GM19238 (cell line): ENCODE results near the gene MTCH2.
A peak's percentile ranks its signal among the peaks of the same experiment; 100 is the strongest.
"Not testable (repeated sequence)": the region's sequence is repeated elsewhere in the genome, so short reads cannot be mapped to it uniquely, and the experiment has no call there.

Experiments used
- DNase-seq: peaks from one replicate; pipeline ENCODE4 v3.0.0; 2011; ENCODE audit warnings: low spot score; ENCODE audit not compliant: insufficient read length

Gene MTCH2

DNA sequence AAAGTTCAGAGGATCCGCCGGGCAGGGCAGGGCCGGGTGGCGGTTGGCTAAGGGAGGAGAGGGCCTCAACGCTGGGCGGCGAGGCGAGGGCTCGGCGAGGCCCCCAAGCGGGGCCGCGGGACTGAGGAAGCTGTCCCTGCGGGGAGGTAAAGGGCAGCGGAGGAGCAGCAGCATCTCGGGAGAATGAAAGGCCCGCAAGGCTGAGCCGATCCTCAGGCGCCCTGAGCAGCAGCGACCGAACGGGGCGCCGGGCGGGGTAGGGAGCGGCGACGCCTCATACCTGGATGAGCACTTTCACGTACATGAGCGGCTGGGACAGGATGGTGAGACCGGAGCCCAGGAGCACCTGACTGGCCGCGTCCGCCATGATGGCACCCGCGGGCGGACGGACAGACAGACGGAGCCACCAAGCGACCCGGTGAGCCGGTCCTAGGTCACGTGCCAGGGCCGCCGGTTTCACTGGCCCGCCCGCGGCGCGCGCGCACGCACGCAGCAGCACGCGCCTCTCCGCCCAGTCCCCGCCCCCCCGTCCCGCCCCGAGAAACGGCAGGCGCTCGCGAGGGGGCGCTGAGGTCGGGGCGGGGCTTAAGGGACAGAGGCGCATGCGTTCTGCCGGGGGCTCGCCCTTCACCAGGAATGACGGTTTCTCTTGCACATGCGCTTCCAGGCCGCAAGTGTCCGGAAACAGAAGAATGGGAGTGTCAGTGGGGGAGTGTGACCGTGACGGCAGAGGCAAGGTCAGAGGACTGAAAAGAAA, at the start of gene MTCH2:
TSS of gene MTCH2 (minus strand) at position 461 of the 757 bp plus-strand sequence. CDS start at position 367, 94 bp downstream.
- peak; percentile 89 for DNase-seq

- no peak for DNase-seq
Measured at GRCh38 chr11:47691979-47692378, 49.6 kb upstream of the MTCH2 start.

DNA sequence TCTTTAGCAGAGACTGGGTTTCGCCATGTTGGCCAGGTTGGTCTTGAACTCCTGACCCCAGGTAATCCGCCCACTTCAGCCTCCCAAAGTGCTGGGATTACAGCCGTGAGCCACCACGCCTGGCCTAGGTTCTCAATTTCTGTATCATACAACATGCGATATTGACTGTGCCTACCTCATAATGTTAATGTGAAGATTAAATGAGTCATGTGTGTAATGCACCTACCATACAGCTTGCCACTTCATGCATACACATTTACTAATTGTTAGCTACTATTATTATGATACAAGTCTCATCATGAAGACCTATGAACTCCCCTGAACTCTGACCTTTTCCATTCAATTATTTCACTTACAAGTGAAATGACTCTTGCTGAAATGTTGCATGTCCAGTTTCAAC, 47.1 kb upstream of the MTCH2 start:
- no peak for DNase-seq

DNA sequence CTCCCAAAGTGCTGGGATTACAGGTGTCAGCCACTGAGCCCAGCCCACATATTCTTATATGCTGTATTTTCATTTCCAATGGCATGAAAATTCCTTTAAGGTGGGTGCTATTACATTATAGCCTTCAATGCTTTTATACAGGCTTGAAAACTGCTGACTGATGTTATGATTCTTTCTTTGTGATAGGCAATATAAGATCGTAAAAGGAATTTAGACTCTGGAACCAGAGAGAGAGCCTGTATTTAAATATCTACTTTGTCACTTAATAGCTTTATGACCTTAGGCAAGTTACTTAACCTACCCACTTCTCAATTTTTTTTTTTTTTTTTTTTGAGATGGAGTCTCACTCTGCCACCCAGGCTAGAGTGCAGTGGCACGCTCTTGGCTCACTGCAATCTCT, 46.6 kb upstream of the MTCH2 start:
- DNase-seq, result no peak

- DNase-seq, result no peak
Measured at GRCh38 chr11:47688111-47688510, 45.8 kb upstream of the MTCH2 start.

- not testable (repeated sequence) for DNase-seq
Measured at GRCh38 chr11:47686704-47687103, 44.3 kb upstream of the MTCH2 start.

GRCh38 chr11:47686151-47686550, 43.8 kb upstream of the MTCH2 start:
- no peak for DNase-seq

DNA sequence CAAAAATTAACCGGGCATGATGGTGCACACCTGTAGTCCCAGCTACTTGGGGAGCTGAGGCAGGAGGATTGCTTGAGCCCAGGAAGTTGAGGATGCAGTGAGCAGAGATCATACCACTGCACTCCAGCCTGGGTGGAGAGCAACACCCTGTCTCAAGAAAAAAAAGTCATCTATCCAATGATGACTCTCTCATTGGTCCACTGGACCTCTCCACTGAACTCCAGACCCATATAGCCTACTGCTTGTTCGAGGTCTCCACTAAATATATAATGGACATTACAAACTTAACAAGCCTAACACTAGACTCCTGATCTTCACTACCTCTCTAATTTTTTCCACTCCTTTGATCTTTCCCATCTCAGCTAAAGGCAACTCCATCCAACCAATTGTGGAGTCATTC, 33.5 kb upstream of the MTCH2 start:
- no peak for DNase-seq

- DNase-seq, result no peak
Measured at GRCh38 chr11:47672283-47672730, 29.9 kb upstream of the MTCH2 start.

- no peak for DNase-seq
Measured at GRCh38 chr11:47669856-47670255, 27.5 kb upstream of the MTCH2 start.

- no peak for DNase-seq
Measured at GRCh38 chr11:47668665-47669064, 26.3 kb upstream of the MTCH2 start.

DNA sequence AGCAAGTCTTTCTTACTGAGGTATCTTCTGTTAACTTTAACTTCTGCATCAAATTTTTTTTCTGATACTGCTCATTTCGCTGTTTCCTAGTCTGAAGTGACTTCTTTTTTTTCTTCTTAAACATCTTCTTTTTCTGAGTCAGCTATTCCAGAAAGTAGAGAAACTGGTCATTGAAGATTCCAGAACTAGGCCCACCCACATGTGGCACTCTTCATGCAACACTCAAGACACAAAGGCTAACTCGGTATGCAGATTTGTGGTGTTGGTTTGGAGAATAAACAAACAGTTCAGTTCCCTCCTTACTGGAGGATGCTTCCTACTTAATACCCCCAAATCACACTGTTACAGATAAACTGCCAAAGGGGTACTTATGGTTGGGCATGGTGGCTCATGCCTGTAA, 25.2 kb upstream of the MTCH2 start:
- DNase-seq, result no peak

DNA sequence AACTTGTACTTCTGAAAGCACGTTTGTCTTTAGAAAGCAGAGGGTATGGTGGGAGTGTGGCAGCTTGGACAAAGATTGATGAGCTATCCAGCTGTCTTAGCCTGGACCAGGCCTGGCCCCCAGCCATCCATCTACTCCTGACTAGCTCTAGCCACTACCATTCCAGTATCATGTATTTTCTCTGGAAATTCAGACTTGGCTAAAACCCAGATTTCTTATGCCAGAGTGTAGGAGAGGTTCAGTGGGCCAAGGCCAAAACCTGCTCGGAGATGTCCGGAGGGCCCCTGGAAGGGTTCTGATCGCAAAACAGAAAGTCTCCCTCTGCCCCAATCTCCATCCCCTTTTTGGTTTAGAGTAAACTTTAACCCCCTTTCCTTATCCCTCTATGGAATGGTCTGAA, 24.8 kb upstream of the MTCH2 start:
- no peak for DNase-seq

DNA sequence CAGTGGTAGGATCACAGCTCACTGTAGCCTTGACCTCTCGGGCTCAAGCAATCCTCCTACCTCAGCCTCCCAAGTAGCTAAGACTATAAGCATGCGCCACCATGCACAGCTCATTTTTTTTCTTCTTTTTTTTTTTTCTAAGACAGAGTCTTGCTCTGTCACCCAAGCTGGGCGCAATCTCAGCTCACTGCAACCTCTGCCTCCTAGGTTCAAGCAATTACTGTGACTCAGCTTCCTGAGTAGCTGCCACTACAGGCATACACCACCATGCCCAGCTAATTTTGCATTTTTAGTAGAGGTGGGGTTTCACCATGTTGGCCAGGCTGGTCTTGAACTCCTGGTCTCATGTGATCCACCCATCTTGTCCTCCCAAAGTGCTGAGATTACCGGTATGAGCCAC, 22.6 kb upstream of the MTCH2 start:
- DNase-seq, result not testable (repeated sequence)

DNA sequence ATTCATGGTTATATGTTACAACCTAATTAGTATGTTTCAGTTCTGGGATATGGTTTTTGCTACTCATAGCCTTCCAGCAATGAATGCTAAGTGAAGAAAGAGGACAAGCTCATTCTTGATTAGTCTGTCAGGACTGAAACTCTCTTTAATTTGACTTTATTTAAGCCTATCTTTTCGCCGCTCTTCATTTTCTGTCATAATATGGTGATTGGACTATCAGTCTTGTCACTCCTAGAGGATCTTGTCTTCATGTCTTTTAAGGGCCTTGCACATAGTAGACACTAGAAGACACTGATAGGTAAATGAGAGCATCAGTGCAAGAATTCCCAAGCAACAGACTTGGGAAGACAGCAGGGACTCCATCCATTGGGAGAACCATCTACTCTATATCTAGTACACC, 18.9 kb upstream of the MTCH2 start:
- DNase-seq, result no peak

DNA sequence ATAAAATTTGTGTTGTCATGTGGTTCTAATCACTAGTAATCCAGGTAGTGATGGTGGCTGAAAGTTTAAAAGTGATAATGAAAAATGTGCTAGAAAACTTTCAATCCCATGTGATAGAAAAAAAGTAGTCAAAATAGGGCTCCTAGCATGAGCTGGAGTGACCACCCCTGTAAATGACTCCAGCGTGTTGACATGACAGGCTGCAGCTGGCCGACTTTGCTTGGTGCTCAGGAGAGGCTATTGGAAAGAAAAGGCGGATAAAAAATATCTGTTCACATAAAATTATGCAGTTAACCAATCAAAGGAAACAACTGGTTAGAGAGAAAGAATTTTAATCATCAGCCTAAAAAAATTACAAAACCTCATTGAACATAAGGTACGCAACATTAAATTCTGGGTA, 16.9 kb upstream of the MTCH2 start:
- DNase-seq, result no peak

DNA sequence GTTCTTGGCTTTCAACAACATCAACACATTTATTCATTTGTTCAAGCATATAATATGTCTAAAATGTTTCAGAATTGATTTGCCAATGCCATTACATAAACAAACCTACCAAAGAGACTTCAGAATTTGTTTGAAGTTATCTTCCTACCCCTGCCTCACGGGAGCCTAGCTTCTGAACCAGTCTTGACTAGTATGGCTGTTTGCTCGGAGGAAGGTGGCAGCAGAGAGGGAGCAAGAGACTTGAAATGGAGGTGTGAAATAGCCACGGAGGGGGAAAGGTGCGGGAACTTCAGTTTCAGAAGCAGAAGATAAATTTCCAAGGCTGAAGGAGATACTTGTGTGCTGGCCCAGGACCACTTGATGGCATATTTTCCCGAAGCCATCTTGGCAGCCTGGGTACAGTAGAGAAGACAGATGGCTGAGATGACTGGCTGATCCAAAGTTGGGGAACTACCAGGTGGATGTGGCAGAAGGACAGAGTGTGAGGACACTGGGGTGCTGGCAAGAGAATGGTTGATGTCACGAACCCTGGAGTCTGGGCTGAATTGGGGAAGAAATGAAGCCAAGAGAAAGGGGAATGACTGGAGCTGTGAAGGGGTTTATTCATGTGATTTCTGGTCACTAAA, 14.0 kb upstream of the MTCH2 start:
- no peak for DNase-seq

DNA sequence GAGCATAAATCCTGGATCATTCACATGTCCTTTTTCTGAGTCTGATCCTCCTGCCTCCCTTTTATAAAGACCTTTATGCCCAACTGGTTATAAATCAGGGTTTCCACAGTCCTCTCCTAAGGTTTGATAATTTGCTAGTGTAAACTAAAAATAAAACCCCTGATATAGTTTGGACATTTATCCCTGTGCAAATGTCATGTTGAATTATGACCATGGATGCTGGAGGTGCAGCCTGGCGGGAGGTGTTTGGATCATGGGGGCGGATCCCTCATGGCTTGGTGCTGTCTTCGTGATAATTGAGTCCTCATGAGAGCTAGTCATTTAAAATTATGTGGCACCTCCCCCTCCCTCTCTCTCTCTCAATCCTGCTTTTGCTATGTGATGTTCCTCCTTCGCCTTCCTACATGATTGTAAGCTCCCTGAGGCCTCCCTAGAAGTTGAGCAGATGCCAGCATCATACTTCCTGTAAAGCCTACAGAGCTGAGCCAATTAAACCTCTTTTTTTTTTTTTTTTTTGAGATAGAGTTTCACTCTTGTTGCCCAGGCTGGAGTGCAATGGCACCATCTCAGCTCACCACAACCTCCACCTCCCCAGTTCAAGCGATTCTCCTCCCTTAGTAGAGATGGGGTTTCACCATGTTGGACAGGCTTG, 9.6 kb upstream of the MTCH2 start:
- no peak for DNase-seq

DNA sequence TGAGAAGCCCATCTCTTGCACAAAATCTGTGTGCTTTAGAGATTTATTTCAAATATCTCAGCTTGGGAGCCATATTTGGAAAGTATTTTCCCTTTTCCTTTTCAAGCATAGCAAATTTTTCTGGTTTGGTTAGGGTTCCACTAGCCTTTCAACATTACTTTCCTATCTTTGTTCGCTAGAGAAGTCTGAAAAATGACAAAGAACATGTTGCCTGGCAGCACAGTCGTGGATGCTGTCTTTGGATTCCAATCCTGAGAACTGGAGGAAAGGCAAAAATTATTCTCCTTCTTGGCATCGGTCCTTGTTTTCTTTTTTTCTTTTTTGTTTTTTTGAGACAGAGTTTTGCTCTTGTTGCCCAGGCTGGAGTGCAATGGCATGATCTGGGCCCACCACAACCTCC, 6.9 kb upstream of the MTCH2 start:
- DNase-seq, result no peak

- no peak for DNase-seq
Measured at GRCh38 chr11:47646019-47646418, 3.7 kb upstream of the MTCH2 start.

DNA sequence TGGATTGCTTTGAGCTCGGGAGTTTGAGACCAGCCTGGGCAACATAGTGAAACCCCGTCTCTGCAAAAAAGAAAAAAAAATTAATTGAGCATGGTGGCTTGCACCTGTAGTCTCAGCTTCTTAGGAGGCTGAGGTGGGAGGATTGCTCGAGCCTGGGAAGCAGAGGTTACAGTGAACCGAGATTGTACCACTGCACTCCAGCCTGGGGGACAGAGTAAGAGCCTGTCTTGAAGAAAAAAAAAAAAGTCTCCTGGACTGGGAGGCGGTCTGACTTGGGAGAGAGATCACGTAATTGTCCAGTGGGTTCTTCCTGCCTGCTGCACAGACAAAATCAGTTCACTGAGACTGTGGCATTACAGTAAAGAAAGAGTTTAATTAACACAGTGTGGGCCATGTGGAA, 3.1 kb upstream of the MTCH2 start:
- no peak for DNase-seq

GRCh38 chr11:47641600-47642098, 710 bp downstream of the MTCH2 start:
- DNase-seq, result no peak
